Activated T-cell treated with anti-CD3 and anti-CD28 coated beads, Interleukin-2, amount 50 U/mL, for 1 hour (primary cell): Measurements from ENCODE around the gene HOXC6.

ENCODE experiments used
- DNase-seq: peaks from one replicate; pipeline ENCODE4 v3.0.0-alpha.2; 2020

The HOXC6 gene

DNA sequence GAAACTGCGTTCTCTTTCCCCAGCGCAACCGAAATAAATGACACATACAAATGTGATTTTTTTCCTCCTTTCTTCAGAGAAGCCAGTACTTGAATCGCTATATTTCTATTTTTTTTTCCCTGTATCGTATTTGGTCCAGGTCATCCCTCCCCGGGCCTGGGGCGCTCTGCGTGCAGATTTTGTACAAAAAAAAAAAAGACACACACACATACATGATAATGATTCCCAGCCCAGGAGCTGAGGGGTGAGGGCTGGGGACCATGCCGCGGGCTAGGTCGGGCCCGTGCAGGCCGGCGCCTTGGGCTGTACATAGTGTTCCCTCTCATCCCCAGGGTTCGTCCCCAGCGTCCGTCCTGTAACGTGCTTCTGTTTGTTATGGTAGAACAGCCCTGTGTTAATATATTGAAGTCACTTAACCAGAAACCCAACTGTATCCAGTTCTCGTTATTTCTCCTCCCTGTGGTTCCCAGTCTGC lies 25.3 kb upstream of the HOXC6 start:
- DNase-seq: no peak

DNA sequence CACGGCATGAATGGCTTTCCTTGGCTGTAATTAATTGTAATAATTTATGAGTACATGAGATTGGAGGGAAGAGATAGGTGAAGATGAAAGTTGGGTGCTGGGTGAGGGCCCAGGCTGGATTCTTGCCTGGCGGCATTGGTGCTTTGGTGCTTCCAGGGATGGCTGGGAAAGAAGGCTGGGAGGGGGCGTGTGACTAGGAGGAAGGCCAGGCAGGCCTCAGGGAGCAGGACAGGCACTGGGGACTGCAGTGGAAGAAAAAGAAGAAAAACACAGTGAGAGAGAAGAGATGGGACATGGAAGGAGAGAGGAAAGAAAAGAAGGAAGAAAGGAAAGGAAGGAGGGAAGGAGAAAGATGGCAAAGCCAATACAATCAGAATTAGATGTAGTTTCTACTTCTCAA lies 24.6 kb upstream of the HOXC6 start:
- DNase-seq: no peak

GRCh38 chr12:54004063-54004840 lies 24.0 kb upstream of the HOXC6 start:
- no peak for DNase-seq

DNA sequence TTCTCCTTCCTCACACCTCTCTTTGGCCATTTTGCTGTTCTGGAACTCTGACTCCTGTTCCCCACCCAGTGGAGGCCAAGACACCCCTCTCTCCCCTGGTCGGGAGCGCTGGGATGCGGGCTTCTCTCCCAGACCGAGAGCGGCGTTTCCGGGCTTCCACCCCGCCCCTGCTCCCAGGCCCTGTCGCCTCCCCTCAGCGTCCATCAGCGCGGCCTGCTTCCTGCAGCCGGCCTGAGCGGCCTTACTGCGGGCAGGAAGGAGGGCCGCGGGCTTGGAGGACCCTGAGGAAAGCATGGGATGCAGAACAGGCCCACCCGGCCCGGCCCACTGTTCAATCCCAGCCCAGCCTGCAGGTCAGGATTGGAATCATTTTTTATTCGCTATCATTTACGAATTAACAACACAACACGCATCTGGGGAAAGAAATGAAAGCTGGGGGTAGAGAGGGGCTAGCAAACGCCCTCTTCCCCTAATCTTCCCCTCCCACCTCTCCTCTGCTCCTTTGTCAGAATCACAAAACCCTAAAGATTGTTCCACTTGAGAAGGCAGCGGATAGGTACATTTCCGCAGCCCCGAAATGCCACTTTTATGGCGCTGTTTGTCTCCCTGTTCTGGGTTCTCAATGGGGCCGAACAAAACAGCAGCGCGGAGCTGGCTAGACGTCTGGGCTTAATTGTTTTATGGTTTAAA lies 23.3 kb upstream of the HOXC6 start:
- DNase-seq: no peak

- DNase-seq: no peak
Measured at GRCh38 chr12:54005531-54005852, 22.7 kb upstream of the HOXC6 start.

- peak; percentile 88 for DNase-seq
Measured at GRCh38 chr12:54005853-54006558, 22.2 kb upstream of the HOXC6 start.

GRCh38 chr12:54006559-54007220 lies 21.6 kb upstream of the HOXC6 start:
- DNase-seq: no peak

GRCh38 chr12:54007538-54008259 lies 20.5 kb upstream of the HOXC6 start:
- no peak for DNase-seq

DNA sequence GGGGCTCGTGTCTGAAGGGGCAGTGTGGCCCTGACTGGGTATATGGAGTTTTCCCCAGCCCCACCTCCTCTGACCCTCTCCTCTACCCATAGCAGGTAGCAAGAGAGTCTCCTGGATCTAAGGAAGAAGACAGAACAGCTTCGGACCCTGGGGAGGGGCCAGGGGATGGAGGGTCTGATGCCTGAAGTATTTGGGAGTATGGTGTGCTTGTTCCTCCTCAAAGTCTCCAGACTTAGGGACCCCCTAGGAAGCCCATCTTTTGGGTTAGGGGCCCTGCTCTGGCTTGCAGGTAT lies 20.0 kb upstream of the HOXC6 start:
- no peak for DNase-seq

DNA sequence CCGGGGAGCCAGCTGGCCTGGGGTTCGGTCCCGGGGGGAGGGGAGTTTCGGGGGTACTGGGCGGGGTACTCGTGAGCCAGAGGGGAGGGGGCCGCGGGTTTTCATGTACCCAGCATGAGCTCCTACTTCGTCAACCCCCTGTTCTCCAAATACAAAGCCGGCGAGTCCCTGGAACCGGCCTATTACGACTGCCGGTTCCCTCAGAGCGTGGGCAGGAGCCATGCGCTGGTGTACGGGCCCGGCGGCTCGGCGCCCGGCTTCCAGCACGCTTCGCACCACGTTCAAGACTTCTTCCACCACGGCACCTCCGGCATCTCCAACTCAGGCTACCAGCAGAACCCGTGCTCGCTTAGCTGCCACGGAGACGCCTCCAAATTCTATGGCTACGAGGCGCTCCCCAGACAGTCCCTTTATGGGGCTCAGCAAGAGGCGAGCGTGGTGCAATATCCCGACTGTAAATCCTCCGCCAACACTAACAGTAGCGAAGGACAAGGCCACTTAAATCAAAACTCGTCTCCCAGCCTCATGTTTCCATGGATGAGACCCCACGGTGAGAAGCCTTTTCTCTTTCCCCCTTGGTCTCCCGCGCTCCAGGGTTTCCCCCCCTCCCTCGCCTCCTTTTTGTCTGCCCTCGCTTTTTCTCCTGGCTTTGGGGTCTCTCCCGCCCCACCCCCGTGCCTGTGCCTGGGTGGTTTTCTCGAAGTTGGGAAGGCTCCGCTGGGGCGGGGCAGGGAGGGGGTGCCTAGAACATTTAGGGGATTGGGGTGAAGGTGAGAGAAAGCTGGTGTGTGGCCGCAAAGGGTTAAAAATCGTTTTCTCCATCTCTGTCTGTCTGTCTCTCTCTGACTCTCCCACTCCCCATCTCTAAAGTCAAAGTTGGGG lies 18.8 kb upstream of the HOXC6 start:
- DNase-seq: peak; percentile 46

GRCh38 chr12:54010053-54010971 lies 17.9 kb upstream of the HOXC6 start:
- no peak for DNase-seq

GRCh38 chr12:54010972-54011664 lies 17.1 kb upstream of the HOXC6 start:
- DNase-seq: no peak

DNA sequence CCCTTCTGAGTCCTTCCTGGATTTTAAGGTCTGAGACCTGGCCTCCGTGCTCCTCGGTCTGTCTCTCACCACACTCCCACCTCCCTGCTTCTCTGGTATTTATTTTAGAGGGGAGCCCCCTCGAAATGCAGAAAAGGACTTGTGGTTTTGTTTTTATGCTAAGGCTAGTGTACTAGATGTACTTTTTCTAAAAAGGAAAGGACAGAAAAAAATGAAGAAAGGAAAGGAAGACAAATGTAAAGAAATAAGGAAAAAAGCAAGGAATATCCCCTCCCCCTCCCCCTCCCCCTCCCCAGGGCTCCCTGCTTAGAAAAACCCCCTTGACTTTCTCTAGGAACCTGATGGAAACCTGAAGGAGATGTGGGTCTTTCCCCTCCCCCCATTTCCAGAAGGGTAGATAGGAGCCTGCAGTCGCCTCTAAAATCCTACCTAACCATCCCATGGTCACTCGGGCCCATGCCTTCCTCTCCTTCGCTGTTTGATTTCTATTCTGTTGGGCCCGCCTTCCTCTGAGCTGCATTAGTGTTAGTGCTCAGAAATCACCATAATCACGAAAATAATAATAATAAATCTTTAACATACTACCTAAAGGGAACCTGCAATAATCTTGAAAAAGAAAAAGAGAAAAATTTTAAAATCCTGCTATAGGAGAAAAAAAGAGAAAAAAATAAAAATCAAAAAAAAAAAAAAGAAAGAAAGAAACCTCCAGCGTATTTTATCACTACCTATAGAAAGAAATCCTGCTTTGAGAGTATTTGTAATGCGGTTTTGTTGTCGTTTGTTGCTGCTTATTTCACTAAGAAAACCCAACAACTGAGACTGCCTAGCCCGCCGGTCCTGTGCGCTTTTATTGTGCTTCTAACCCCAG lies 16.3 kb upstream of the HOXC6 start:
- DNase-seq: no peak

DNA sequence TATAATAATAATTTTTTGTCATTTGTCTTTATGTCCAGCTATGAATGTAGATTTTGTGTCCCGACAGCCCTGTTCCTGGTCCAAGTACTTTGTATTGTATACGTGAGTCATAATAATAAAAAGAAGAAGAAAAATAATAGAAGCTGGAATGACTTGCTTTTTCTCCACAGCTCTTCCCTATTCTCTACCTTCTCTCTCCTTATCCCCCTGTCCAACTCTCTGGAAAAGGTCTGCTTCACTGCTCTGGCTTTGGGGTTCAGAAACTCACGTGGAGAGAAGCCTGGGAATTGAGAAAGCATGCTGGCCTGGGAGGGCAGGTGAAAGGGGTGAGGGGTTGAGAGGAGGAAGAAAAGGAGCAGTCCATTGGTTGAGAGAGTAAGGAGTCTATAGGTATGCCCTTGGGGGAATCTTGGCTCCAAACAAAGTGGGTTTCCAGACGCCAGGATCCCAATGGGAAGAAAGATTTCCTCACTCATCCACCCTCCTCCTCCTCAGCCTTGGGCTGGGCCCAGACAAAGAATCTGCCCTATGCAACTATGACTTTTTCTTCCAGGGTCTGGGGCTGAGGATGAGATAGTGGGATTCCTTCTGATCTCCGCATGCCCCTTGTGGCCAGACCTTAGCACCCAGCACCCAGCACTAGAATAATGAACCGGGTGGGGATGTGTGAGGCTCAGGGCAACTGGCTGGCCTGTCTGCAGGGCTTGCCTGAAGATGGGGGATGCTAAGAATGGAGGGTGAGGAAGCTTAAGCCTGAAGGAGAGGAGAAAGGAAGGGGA lies 15.4 kb upstream of the HOXC6 start:
- DNase-seq: no peak

DNA sequence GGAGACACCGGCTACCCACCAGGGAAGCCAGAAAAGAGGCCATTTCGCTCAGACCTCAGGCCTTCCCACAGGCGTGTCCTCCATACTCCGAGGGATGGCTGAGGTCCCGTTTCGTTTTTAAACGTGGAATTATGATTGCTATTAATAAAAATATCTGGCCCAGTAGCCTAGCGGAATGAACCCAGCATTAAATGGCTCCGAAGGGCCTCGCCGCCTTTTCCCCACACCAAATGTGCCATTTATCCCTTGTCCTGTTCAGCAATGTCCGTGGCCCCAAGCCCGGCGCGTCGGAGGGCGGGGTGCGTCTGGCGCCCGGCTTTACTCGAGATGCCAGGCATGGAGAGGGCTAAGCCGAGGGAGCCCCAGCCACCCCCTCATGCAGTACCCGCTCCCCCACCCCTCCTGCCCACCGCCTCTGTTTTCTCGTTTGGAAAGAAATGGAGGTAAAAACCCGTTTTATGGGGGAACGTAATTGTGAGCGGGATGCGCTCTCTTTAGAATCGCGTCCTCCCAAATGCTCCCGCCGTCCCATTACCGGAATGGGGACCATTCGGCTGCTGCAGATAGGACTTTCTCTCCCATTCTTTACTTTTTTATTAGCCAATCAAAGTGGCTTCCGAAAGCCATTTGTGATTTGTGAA lies 13.7 kb upstream of the HOXC6 start:
- DNase-seq: no peak

GRCh38 chr12:54015018-54015931 lies 13.0 kb upstream of the HOXC6 start:
- no peak for DNase-seq

GRCh38 chr12:54016051-54016450 lies 12.2 kb upstream of the HOXC6 start:
- no peak for DNase-seq
